ENCODE data around the gene SMIM35. TPM values are rescaled to one million over a fixed set of nuclear protein-coding genes. Genes with fewer than 3 reads are reported as not detected.
"Not testable (repeated sequence)": the region's sequence is repeated elsewhere in the genome, so short reads cannot be mapped to it uniquely, and the experiment has no call there.

SMIM35 gene
- total RNA-seq, 1 donor from 2014 or later: not detected

DNA sequence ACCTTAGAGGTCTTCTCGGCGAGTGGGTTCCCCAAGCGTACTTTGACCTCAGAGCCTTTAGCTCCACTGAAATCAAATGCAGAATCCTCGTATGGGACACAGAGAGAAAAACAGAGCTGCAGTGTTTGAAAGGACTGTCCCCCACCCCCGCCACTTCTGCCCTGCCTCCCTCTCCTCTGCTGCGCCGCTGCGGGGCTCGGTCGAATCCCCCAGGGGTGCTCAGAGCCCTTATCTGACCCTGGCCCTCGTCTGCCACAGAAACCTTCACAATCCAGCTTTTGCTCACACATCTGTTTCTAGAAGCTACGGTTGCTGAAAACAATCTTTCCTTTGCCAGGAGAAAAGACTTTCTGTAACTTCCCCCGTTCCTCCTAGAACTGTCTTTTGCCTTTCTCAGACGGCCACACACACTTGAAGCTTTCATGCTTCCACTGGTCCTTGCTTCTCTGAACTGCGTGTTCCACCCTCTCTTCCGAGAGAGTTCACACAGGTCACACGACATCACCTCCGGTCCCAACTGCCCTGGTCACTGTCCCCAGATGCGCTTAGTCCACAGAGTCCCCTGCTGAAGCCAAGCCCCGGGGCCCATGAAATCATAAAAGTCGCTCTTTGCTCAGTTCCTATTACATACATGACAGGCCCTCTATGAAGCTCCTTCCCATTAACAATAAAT lies 3.7 kb downstream of the SMIM35 start:
- FAIRE-seq: no peak
- no peak for DNase-seq (ENCODE audit: low spot score in 2 of 2)

DNA sequence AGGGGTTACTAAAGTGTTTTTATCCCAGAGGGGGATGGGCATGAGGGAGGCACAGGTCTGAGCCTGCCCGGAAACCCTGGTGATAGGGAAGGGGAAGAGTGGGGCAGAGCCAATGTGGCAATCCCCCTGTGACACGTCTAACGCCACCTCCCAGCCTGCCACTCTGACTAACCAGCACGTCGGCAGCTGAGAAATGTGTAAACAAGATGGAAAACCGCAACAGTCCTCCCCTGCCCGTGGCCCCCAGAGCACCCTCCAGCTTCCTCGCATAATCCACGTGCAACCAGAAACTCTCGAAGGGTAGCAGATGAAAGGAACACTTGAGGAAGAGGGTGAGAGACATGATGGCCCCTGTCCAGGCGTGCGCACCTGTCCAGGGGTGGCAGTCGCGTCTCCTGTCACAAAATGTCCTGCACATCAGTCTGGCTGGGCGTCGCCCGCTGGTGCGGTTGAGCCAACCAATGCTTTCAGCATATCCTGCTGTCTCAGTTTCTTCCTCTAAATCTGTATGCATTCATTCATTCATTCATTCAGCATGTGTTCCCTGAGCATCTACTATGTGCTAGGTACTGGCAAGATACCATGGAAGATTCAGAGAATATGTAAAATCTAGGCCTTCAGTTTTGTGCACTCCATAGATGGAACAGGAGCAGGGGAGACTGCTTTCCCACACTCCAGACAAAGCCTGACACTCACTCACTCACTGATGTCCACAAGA lies 5.4 kb downstream of the SMIM35 start:
- no peak for FAIRE-seq

DNA sequence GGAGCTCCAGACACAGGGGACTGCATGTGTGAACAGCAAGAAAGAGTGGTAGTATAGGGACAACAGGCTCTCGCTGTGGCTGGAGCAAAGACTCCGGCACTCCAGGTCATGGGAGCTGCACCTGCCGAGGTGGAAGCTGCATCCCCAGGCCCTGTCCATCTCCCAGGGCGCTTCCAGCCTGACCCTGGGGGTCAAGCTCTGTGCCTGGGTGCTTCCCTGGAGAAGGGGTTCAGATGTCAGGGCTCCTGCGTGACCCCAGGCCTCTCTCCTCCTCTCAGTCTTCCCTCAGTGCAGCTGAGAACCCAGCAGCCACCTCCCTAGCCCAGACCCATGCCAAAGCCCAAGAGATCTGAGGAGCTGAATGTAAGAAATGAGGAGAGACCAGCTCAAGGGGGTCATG lies 6.5 kb downstream of the SMIM35 start:
- no peak for DNase-seq (ENCODE audit: low spot score in 2 of 2)
- FAIRE-seq: no peak

More for the DNA sequence above, 5.4 kb downstream of the SMIM35 start:
- no peak for DNase-seq (ENCODE audit: low spot score in 2 of 2)

DNA sequence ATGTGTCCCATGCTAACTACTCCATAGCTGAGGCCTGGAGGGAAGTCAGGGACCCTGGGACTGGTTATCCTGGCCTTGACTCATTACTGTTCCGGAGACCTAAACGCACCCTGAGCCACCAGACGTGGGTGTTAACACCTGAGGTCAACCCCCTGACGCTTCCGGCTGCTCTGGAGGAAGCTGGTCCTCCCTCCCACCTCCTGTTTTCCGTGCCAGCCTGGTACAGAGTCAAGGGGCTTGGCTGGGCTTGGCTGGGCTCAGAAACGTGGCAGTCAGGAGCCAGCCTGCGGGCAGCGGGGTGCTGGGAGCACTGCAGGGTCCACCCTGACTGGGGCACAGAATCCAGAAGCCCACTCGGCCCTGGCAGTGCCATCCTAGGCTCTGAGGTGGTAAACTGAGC lies 7.3 kb downstream of the SMIM35 start:
- DNase-seq (ENCODE audit: low spot score in 2 of 2): no peak
- FAIRE-seq: no peak

GRCh38 chr11:118078911-118079411 lies 7.8 kb downstream of the SMIM35 start:
- FAIRE-seq: no peak
- DNase-seq (ENCODE audit: low spot score in 2 of 2): no peak

DNA sequence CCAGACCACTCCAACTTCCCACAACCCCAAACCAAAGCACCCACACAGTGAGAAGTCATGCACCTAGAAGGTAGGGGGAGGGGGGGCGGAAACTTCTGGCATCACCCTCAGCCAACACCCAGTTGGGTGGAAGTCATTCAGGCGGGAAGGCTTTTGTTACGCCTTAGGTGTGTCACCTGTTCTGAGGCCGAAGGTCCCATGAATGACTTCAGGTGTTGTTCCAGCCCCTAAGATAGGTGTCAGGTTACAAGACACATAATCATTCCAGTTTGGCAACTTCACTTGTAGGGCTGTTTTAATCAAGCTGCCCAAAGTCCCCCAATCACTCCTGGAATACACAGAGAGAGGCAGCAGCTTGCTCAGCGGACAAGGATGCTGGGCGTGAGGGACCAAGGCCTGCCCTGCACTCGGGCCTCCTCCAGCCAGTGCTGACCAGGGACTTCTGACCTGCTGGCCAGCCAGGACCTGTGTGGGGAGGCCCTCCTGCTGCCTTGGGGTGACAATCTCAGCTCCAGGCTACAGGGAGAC lies 9.9 kb downstream of the SMIM35 start, which contains the start of gene TMPRSS4:
TSS of gene TMPRSS4 (plus strand) at position 325 of the 528 bp plus-strand sequence. CDS start 225 bp downstream, outside the sequence.
- no peak for DNase-seq (ENCODE audit: low spot score in 2 of 2)
- no peak for FAIRE-seq

- DNase-seq (ENCODE audit: low spot score in 2 of 2) (no peak), FAIRE-seq (no peak)
Measured at GRCh38 chr11:118074785-118075184, 12.0 kb downstream of the SMIM35 start.

DNA sequence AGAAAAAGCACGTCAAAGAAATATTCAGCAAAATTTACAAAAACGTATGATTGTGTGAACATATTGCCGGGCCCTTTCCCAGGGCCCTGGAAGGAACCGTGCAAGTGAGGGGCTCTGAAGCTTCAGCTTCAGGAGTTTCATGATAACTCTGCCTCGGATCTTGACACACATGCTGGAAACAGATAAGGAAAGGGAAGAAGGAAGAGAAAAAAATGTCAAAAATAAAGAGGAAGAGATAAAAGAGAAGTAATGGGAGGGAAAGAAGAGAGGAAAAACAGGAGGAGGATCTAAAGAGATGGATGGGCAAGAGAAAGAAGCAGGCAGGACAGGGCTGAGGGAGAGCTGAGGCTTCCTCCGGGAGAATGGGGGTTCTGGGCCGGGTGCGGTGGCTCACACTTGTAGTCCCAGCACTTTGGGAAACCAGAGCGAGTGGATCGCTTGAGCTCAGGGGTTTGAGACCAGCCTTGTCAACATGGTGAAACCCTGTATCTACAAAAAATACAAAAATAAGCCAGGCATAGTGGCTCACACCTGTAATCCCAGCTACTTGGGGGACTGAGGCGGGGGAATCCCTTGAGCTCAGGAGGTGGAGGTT lies 12.6 kb downstream of the SMIM35 start:
- no peak for FAIRE-seq
- DNase-seq (ENCODE audit: low spot score in 2 of 2): no peak

- no peak for FAIRE-seq
Measured at GRCh38 chr11:118073554-118073953, 13.2 kb downstream of the SMIM35 start.

GRCh38 chr11:118071416-118072030 lies 15.2 kb downstream of the SMIM35 start:
- FAIRE-seq (no peak), DNase-seq (ENCODE audit: low spot score in 2 of 2) (no peak)

More at GRCh38 chr11:118073554-118073953, 13.2 kb downstream of the SMIM35 start:
- DNase-seq (ENCODE audit: low spot score in 2 of 2): no peak

DNA sequence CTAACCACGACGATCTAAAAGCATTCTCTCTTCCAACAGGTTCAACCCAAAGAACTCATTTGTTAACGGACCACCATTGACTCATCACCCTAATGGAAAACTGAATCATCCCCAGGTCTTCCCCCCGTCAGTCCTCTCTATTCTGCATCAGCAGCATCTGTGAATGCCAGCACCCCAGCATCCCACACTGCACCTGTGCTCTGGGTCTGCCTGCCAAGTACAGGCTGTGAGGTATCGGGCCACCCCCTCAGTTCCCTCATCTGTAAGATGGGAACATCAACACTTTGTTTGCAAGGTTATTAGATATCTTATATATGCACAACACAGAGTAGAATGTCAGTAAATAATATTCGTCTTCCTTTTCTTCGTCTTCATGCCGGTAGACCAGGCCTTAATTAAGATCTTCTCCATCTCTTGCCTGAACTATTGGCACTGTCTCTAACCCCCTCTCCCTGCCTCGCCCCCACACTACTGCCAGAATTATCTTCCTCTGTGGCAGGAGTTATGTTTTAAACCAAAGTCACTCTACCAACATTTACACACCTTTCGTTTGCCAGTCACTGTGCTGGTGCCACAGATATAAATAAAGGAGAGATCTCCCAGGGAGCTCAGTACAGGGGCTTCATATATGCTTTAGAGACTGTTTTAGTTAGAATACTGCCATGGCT lies 17.7 kb downstream of the SMIM35 start:
- DNase-seq (ENCODE audit: low spot score in 2 of 2): no peak
- no peak for FAIRE-seq

- DNase-seq (ENCODE audit: low spot score in 2 of 2) (peak in 1 of 2 donors; percentile 19), FAIRE-seq (no peak)
Measured at GRCh38 chr11:118068206-118068944, 18.4 kb downstream of the SMIM35 start.

GRCh38 chr11:118067006-118067405 lies 19.8 kb downstream of the SMIM35 start:
- FAIRE-seq: no peak
- DNase-seq (ENCODE audit: low spot score in 2 of 2): no peak

DNA sequence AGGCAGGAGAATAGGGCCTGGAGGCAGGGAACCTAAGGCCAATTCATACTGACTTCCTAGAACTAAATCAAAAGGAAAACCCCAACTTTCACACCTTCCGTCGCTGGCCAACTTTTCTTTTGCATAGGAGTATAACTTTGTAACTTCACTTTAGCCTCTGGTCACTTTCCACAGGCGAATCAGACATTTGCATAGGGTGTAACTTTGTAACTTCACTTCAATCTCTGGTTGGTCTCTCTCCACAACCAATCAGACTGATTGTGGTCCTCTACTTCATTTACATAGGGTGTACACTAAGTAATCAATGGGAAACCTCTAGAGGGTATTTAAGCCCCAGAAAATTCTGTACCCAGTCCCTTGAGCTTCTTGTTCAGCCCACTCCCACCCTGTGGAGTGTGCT lies 21.4 kb downstream of the SMIM35 start:
- FAIRE-seq (no peak), DNase-seq (ENCODE audit: low spot score in 2 of 2) (no peak)

DNA sequence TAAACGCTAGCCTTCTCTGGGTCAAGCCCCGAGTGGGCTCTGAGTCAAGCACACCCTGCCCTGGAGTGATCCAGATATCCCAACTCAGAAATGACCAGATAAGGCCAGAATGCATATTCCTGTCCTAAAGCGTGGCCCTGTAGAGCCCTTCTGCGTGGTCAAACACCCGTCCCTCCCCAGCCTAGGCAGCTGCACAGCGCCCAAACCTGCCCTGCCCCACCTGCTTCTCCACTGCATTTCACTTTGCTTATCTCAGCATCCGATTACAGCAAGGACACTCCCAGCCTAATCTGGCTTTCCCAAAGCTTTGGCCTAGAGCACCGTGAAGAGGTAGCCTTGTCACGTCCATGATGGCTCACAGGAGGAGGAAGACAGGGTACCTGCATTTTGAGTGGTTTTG lies 21.8 kb downstream of the SMIM35 start:
- FAIRE-seq (no peak), DNase-seq (ENCODE audit: low spot score in 2 of 2) (no peak)

GRCh38 chr11:118062631-118063030 lies 24.1 kb downstream of the SMIM35 start:
- not testable (repeated sequence) for DNase-seq (ENCODE audit: low spot score in 2 of 2); FAIRE-seq

DNA sequence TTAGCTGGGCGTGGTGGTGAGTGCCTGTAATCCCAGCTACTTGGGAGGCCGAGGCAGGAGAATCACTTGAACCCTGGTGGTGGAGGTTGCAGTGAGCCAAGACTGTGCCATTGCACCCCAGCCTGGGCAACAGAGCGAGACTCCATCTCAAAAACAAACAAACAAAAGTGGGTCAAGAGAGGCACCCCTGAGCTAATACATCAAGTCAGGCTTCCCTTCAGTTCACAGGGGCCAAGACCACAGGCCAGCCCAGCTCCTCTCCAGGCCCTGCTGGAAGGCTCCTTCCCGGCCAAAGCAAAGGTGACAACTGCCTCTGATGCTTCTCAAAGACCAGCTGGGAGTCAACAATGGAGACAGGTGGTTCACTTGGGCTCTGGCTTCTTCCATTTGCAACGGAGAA lies 24.6 kb downstream of the SMIM35 start:
- FAIRE-seq; DNase-seq (ENCODE audit: low spot score in 2 of 2): not testable (repeated sequence)

- DNase-seq (ENCODE audit: low spot score in 2 of 2) (no peak), FAIRE-seq (no peak)
Measured at GRCh38 chr11:118061586-118062125, 25.1 kb downstream of the SMIM35 start.

DNA sequence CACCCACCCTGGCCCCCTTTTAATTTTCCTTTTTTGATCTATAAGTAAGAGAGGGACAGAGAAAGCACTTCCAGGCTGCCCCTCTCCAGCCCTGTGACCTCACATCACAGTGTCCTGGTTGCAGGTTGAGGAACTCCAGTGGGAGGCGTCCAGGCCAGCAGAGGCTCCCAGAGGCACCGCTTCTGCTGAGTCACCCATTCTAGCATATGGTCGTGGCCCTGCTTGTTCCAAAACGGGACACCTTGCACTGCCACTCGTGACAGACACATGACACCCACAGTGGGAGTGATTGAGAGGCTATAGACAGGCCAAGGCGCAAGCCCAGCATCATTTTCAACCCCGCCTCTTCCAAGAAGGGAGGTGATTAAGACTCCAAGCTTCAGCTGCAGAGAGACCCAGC lies 25.9 kb downstream of the SMIM35 start:
- no peak for FAIRE-seq

More for the DNA sequence above, 25.9 kb downstream of the SMIM35 start:
- DNase-seq (ENCODE audit: low spot score in 2 of 2): no peak
